ENCODE measurements around the gene GABRG3.

Gene GABRG3

DNA sequence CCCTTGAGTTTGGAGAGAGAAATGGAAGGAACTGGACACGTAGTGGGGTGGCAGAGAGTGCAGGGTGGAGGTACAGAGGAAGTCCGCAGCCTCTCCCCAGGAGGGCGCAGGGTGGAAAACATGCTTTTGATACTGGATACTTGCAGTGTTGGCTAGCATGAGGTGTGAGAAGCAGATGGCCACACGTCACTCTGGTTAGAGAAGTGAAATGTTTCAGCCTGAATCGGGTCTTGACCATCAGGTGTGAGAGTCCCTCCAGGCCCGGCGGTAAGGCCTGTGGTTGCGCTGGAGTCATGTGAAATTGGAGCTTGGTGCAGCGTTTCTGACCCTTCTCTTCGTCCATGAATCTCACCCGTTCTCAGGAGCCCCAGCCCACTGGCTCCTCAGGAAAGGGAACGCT is 93.1 kb downstream of the GABRG3 start:
- Mint-ChIP-seq H3K4me3 (no peak overlapping the region), H3K4me1 (ENCODE audit: low read depth) (no peaks in the 10 kb centered on the region), H3K9me3 (peaks cover 33% of the 10 kb centered on the region), H3K27me3 (ENCODE audit: low read depth) (no peaks in the 10 kb centered on the region), H3K27ac (no peak overlapping the region), H3K36me3 (ENCODE audit: low read depth) (no peaks in the 10 kb centered on the region)

DNA sequence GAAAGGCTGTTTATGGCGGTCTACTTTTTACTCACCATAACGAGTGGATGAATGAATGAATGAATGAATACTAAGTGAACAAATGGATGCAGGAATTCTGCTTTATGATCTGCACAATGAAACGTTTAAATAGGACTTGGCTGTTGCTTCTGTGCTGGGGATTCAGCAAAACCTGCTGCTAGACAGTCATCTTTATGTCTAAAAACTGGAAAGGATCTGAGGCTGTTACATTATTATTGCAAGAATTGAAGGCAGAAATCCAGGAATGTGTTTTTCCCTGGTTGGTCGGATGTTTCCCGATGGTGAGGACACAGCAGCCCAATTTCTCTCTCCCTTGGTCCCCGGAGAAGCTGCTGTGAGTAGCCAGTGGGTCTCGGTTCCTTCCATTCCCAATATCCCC is 94.2 kb downstream of the GABRG3 start:
- Mint-ChIP-seq H3K4me3 (no peak overlapping the region), H3K4me1 (ENCODE audit: low read depth) (no peaks in the 10 kb centered on the region), H3K36me3 (ENCODE audit: low read depth) (no peaks in the 10 kb centered on the region), H3K27me3 (ENCODE audit: low read depth) (no peaks in the 10 kb centered on the region), H3K27ac (no peak overlapping the region), H3K9me3 (peaks cover 41% of the 10 kb centered on the region)

DNA sequence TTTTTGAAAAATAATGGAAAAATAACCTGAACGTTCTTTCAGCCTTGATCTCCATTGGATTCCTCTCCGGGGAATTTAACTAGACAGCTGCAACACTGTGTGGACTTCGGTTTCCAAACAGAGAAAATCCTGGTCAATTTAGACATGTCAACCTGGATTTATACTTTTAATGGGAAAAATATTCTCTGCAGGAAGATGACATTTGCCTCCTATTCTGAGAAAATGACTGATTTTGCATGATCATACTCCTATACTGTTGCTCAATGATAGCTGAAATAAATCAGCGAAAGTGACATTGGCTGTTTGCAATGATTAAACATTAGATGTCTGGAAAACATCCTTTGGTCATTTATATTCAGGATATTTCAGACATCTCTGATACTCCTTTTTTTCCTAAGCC is 94.8 kb downstream of the GABRG3 start:
- no peak overlapping the region for H3K27ac Mint-ChIP-seq
- no peaks in the 10 kb centered on the region for H3K36me3 Mint-ChIP-seq (ENCODE audit: low read depth)
- peaks cover 47% of the 10 kb centered on the region for H3K9me3 Mint-ChIP-seq
- H3K27me3 Mint-ChIP-seq (ENCODE audit: low read depth), result no peaks in the 10 kb centered on the region
- H3K4me3 Mint-ChIP-seq, result no peak overlapping the region
- no peaks in the 10 kb centered on the region for H3K4me1 Mint-ChIP-seq (ENCODE audit: low read depth)

GRCh38 chr15:27066446-27066845 is 95.5 kb downstream of the GABRG3 start:
- H3K4me1 Mint-ChIP-seq (ENCODE audit: low read depth), result no peaks in the 10 kb centered on the region
- H3K36me3 Mint-ChIP-seq (ENCODE audit: low read depth), result no peaks in the 10 kb centered on the region
- peaks cover 51% of the 10 kb centered on the region for H3K9me3 Mint-ChIP-seq
- H3K27me3 Mint-ChIP-seq (ENCODE audit: low read depth), result no peaks in the 10 kb centered on the region
- no peak overlapping the region for H3K4me3 Mint-ChIP-seq
- no peak overlapping the region for H3K27ac Mint-ChIP-seq

DNA sequence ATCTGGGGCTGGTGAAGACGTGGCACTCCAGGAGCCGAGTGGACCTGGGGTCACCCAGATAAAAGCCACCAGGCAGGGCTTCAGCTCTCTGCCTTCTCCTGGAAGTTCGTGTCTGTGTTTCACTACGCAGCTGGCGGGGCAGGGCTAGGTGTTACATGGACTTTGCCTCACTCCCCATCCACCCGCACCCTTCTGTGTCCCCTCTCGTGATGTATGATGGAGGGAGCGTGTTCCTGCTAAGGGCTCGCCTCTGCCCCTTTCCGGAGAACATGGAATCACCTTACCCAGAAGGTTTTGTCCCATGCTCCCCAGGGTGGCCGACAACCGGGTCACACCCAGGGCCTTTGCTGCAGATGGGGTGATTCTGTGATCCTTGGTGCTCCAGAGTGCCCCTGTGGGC is 96.2 kb downstream of the GABRG3 start:
- H3K27me3 Mint-ChIP-seq (ENCODE audit: low read depth), result no peaks in the 10 kb centered on the region
- peaks cover 55% of the 10 kb centered on the region for H3K9me3 Mint-ChIP-seq
- no peaks in the 10 kb centered on the region for H3K4me1 Mint-ChIP-seq (ENCODE audit: low read depth)
- no peaks in the 10 kb centered on the region for H3K36me3 Mint-ChIP-seq (ENCODE audit: low read depth)
- H3K4me3 Mint-ChIP-seq, result no peak overlapping the region
- no peak overlapping the region for H3K27ac Mint-ChIP-seq

DNA sequence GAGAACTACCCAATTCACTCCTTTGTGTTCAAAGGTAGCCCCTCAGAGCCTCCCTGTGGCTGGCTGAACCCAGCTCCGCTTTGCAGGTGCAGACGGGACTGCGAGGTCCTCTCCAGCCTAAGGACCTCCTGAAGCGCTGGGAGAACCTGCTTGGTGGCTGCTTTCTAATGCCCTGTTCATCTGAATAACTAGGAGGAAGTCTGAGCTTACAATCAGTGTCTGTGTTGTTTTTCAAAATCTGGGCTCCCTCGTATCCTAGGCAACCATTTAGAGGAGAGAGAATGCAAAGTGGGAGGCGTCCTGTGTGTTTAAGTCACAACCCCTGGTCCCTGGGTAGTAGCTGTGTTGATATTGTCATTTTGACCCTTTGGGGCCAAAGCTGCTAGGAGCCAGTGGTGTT is 99.9 kb downstream of the GABRG3 start:
- no peaks in the 10 kb centered on the region for H3K4me1 Mint-ChIP-seq (ENCODE audit: low read depth)
- H3K36me3 Mint-ChIP-seq (ENCODE audit: low read depth), result no peaks in the 10 kb centered on the region
- no peak overlapping the region for H3K4me3 Mint-ChIP-seq
- H3K27ac Mint-ChIP-seq, result no peak overlapping the region
- no peaks in the 10 kb centered on the region for H3K27me3 Mint-ChIP-seq (ENCODE audit: low read depth)
- peaks cover 61% of the 10 kb centered on the region for H3K9me3 Mint-ChIP-seq

GRCh38 chr15:27074179-27074578 is 103.2 kb downstream of the GABRG3 start:
- Mint-ChIP-seq H3K4me1 (ENCODE audit: low read depth) (no peaks in the 10 kb centered on the region), H3K4me3 (no peak overlapping the region), H3K36me3 (ENCODE audit: low read depth) (no peaks in the 10 kb centered on the region), H3K27me3 (ENCODE audit: low read depth) (no peaks in the 10 kb centered on the region), H3K9me3 (peaks cover 42% of the 10 kb centered on the region), H3K27ac (no peak overlapping the region)

- Mint-ChIP-seq H3K4me3 (no peak overlapping the region), H3K27me3 (ENCODE audit: low read depth) (no peaks in the 10 kb centered on the region), H3K4me1 (ENCODE audit: low read depth) (no peaks in the 10 kb centered on the region), H3K9me3 (peaks cover 22% of the 10 kb centered on the region), H3K36me3 (ENCODE audit: low read depth) (no peaks in the 10 kb centered on the region), H3K27ac (no peak overlapping the region)
These were observed 106.8 kb downstream of the GABRG3 start for GRCh38 chr15:27077790-27078189.

DNA sequence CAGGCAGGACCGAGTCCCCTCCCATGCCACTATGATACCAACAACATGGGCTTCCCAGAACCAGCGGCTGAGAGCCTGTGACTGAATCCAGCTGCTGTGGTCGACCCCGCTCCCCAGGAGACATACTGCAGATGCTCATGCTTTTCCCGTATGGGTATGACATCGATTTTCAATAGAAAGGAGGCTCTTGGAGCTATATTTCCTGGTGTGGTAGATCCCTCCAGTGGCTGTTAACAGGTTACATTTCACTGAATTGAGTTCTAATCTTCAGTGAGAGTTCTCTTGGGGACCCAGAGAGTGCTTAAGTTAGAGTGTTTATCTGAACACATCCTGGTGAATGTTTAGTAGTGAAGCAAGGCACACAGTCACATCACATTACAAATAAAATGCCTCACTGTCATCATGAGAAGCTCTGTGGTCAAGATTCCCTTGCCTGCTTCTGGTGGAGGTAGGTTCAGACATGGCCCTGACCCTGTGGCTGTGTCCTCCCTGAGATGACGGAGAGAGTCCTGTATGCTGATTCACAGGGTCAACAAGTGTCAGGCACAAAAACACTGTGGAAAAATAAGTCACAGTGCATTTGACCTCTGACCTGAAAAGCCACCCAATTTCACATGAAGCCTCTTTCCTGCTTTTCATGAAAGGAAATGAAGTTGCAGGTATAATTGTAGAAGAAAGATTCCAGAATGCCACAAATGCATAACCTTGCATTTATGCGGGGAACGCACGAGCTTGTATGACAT is 110.9 kb downstream of the GABRG3 start:
- no peak overlapping the region for H3K27ac Mint-ChIP-seq
- H3K27me3 Mint-ChIP-seq (ENCODE audit: low read depth), result no peaks in the 10 kb centered on the region
- H3K36me3 Mint-ChIP-seq (ENCODE audit: low read depth), result no peaks in the 10 kb centered on the region
- no peaks in the 10 kb centered on the region for H3K4me1 Mint-ChIP-seq (ENCODE audit: low read depth)
- peaks cover 14% of the 10 kb centered on the region for H3K9me3 Mint-ChIP-seq
- no peak overlapping the region for H3K4me3 Mint-ChIP-seq

GRCh38 chr15:27082526-27082925 is 111.5 kb downstream of the GABRG3 start:
- no peaks in the 10 kb centered on the region for H3K27me3 Mint-ChIP-seq (ENCODE audit: low read depth)
- H3K36me3 Mint-ChIP-seq (ENCODE audit: low read depth), result no peaks in the 10 kb centered on the region
- no peak overlapping the region for H3K27ac Mint-ChIP-seq
- no peaks in the 10 kb centered on the region for H3K4me1 Mint-ChIP-seq (ENCODE audit: low read depth)
- H3K9me3 Mint-ChIP-seq, result peaks cover 11% of the 10 kb centered on the region
- H3K4me3 Mint-ChIP-seq, result no peak overlapping the region

DNA sequence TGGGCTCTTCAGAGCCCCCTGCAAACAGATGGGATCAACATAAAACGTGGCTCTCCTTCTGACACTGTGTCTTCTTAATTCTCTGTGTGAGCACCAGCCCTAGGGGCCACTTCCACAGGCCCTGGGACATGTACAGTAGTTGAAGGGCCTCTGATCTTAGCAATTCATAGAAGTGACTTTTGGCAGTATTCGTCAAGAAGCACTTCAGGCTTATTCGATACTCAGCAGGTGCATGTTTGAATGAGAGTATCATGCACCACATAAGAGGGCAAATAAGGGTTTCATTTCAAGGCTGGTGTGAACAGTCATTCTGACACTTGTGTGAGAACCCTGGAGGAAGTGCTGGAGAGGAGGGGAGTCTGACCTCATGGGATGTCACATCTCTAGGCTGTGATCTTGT is 113.9 kb downstream of the GABRG3 start:
- Mint-ChIP-seq H3K27ac (no peak overlapping the region), H3K27me3 (ENCODE audit: low read depth) (no peaks in the 10 kb centered on the region), H3K36me3 (ENCODE audit: low read depth) (no peaks in the 10 kb centered on the region), H3K4me1 (ENCODE audit: low read depth) (no peaks in the 10 kb centered on the region), H3K9me3 (peaks cover 12% of the 10 kb centered on the region), H3K4me3 (no peak overlapping the region)

GRCh38 chr15:27086149-27086548 is 115.2 kb downstream of the GABRG3 start:
- no peaks in the 10 kb centered on the region for H3K36me3 Mint-ChIP-seq (ENCODE audit: low read depth)
- H3K27me3 Mint-ChIP-seq (ENCODE audit: low read depth), result no peaks in the 10 kb centered on the region
- no peak overlapping the region for H3K4me3 Mint-ChIP-seq
- H3K27ac Mint-ChIP-seq, result no peak overlapping the region
- no peaks in the 10 kb centered on the region for H3K4me1 Mint-ChIP-seq (ENCODE audit: low read depth)
- peaks cover 15% of the 10 kb centered on the region for H3K9me3 Mint-ChIP-seq

DNA sequence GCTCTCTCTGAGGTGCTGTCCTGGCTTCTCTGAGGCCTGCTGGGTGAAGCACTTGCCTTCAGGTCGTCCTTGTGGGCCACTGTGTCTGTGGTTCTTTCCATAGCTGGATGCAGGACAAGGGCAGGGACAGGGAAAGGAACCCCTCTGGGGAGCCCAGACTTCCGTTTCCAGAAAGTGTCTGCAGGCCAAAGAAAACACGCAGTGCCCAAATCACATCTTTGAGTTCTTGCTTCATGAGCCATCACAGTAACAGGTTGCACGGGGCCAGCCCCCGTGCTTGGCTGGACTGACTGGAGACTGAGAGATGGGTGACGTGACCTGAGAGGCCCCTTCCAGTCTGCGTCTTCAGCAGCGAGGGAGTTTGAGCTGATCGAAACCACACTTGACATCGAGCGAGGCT is 115.8 kb downstream of the GABRG3 start:
- H3K4me1 Mint-ChIP-seq (ENCODE audit: low read depth), result no peaks in the 10 kb centered on the region

DNA sequence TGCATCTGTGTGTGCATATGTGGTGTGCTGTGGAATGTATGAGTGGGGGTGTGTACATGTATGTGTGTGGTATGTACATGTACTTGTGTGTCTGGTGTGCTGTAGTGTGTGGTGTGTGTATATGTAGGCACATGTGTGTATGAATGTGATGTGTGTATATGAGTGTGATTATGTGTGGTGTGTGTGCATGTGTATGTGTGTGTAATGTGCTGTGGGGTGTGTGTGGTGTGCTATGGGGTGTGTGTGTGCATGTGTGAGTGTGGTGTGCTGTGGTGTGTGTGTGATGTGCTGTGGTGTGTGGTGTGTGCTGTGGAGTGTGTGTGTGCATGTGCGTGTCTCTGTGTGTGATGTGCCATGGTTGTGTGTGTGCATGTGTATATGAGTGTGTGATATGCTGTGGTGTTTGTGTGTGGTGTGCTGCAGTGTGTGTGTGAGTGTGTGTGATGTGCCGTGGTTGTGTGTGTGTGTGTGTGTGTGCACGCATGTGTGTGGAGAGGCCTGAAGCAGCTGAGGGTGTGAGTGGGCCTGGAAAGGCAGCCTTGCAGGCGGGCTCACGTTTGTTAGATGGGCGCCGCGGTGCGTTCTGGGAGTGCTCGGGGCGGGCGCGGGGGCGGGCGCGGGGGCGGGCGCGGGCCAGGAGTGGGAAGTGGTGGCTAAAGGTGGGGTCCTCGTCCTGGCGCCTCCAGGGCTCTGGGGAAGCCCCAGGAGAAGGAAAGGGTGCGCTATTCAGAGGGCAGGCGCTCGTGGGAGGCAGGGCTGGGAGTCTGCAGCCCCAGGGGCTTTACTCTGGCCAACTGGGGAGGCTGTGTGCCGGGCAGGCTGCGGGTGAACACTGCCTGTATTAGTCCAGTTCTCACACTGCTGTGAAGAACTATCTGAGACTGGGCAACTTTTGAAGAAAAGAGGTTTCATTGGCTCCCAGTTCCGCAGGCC is 116.9 kb downstream of the GABRG3 start:
- Mint-ChIP-seq H3K36me3 (ENCODE audit: low read depth) (no peaks in the 10 kb centered on the region), H3K4me1 (ENCODE audit: low read depth) (no peaks in the 10 kb centered on the region), H3K27me3 (ENCODE audit: low read depth) (no peaks in the 10 kb centered on the region), H3K9me3 (peaks cover 21% of the 10 kb centered on the region), H3K4me3 (no peak overlapping the region), H3K27ac (no peak overlapping the region)

More for the DNA sequence above, 115.8 kb downstream of the GABRG3 start:
- Mint-ChIP-seq H3K9me3 (peaks cover 22% of the 10 kb centered on the region), H3K36me3 (ENCODE audit: low read depth) (no peaks in the 10 kb centered on the region), H3K27me3 (ENCODE audit: low read depth) (no peaks in the 10 kb centered on the region), H3K4me3 (no peak overlapping the region), H3K27ac (no peak overlapping the region)
